IMR-90 (cell line): Measurements from ENCODE around the gene ABCG4. TPM values are rescaled to one million over a fixed set of nuclear protein-coding genes. Genes with fewer than 3 reads are reported as not detected.

Source experiments
- ATAC-seq: fragments of 200-7000 bp; cut with Tn5 transposase; 2 replicates; pipeline ENCODE4 v1.9.1; 2020; ENCODE audit warnings: low read depth, mild to moderate bottlenecking, moderate library complexity
- BruUV-seq: library from RNA; stranded (reverse); fragments of 400-500 nt; replicated peaks from 2 replicates; lab custom pipeline; 2021; lab: Mats Ljungman, UMichigan
- CTCF ChIA-PET: fragments of 300-600 bp; formaldehyde crosslinking; extraction: SDS; loops from one replicate; lab custom pipeline; 2021; ENCODE audit warnings: antibody characterized with exemption; lab: Yijun Ruan, JAX
- POLR2A ChIA-PET: fragments of 300-600 bp; sonication (Branson Sonifier 250); formaldehyde crosslinking; loops from one replicate; lab custom pipeline; 2022; ENCODE audit warnings: antibody characterized with exemption; ENCODE audit not compliant: unreplicated experiment; lab: Charles Lee
- DNase-seq: peaks from one replicate; pipeline ENCODE4 v3.0.0; 2013
- H2AFZ ChIP-seq: replicated peaks from 2 replicates; pipeline ENCODE3; 2013; ENCODE audit warnings: low read length, mild to moderate bottlenecking; ENCODE audit not compliant: poor library complexity
- H2AK5ac ChIP-seq: 2 replicates; pipeline ENCODE4 v1.6.1; 2013; ENCODE audit warnings: low read depth, low read length, inconsistent platforms
- H2AK9ac ChIP-seq: replicated peaks from 2 replicates; pipeline ENCODE3; 2013; ENCODE audit warnings: mild to moderate bottlenecking, low read depth, low read length, moderate library complexity; ENCODE audit not compliant: poor library complexity
- H2BK120ac ChIP-seq: 2 replicates; pipeline ENCODE4 v1.6.1; 2013; ENCODE audit warnings: low read depth, low read length, inconsistent platforms
- H2BK15ac ChIP-seq: 3 replicates; pipeline ENCODE4 v1.6.1; 2013; ENCODE audit warnings: low read depth, low read length, inconsistent platforms
- H2BK20ac ChIP-seq: 2 replicates; pipeline ENCODE4 v1.6.1; 2013; ENCODE audit warnings: low read depth, mild to moderate bottlenecking, inconsistent platforms, low read length, moderate library complexity
- H2BK5ac ChIP-seq: 2 replicates; pipeline ENCODE4 v1.6.1; 2013; ENCODE audit warnings: mild to moderate bottlenecking, low read depth, low read length, inconsistent platforms; ENCODE audit not compliant: poor library complexity, severe bottlenecking
- H3K14ac ChIP-seq: replicated peaks from 2 replicates; pipeline ENCODE4 v1.6.1; 2013; ENCODE audit warnings: low read depth, low read length, inconsistent platforms
- H3K18ac ChIP-seq: 2 replicates; pipeline ENCODE4 v1.6.1; 2013; ENCODE audit warnings: low read depth, low read length, control low read depth
- H3K23ac ChIP-seq: 2 replicates; pipeline ENCODE4 v1.6.1; 2013; ENCODE audit warnings: low read depth, low read length, inconsistent platforms
- H3K27ac ChIP-seq: 2 replicates; pipeline ENCODE4 v1.5.1; 2013; ENCODE audit warnings: mild to moderate bottlenecking, control low read depth, low read length; ENCODE audit not compliant: insufficient read depth
- H3K27me3 ChIP-seq: 2 replicates; pipeline ENCODE4 v1.6.1; 2013; ENCODE audit warnings: low read length; ENCODE audit not compliant: control insufficient read depth, insufficient read depth
- H3K36me3 ChIP-seq: 2 replicates; pipeline ENCODE4 v1.6.1; 2013; ENCODE audit warnings: low read length, mixed read lengths; ENCODE audit not compliant: control insufficient read depth, insufficient read depth
- H3K4ac ChIP-seq: 2 replicates; pipeline ENCODE4 v1.6.1; 2013; ENCODE audit warnings: low read depth, low read length, inconsistent platforms
- H3K4me1 ChIP-seq: 2 replicates; pipeline ENCODE4 v1.6.1; 2013; ENCODE audit warnings: low read length, mixed read lengths; ENCODE audit not compliant: control insufficient read depth, insufficient read depth
- H3K4me2 ChIP-seq: 2 replicates; pipeline ENCODE4 v1.6.1; 2013; ENCODE audit warnings: low read depth, mild to moderate bottlenecking, control low read depth, low read length, moderate library complexity
- H3K4me3 ChIP-seq: 2 replicates; pipeline ENCODE4 v1.5.1; 2013; ENCODE audit warnings: low read depth, mild to moderate bottlenecking, control low read depth, low read length, moderate library complexity; ENCODE audit not compliant: insufficient read depth
- H3K56ac ChIP-seq: 2 replicates; pipeline ENCODE4 v1.6.1; 2013; ENCODE audit warnings: low read length, inconsistent platforms; ENCODE audit not compliant: insufficient read depth; ENCODE audit errors: extremely low read depth
- H3K79me1 ChIP-seq, 2 experiments: 2 replicates each; pipeline ENCODE4 v1.6.1; 2013; ENCODE audit warnings: low read length in 2 of 2, inconsistent platforms in 1 of 2, low read depth in 1 of 2
- H3K9ac ChIP-seq: 2 replicates; pipeline ENCODE4 v1.6.1; 2013; ENCODE audit warnings: low read depth, low read length, control low read depth
- H3K9me1 ChIP-seq: 2 replicates; pipeline ENCODE4 v1.6.1; 2013; ENCODE audit warnings: low read length, inconsistent platforms; ENCODE audit not compliant: insufficient read depth
- H3K9me3 ChIP-seq: 2 replicates; pipeline ENCODE4 v1.6.1; 2013; ENCODE audit warnings: low read length; ENCODE audit not compliant: control insufficient read depth, insufficient read depth
- H4K20me1 ChIP-seq: 2 replicates; pipeline ENCODE4 v1.6.1; 2013; ENCODE audit warnings: low read length, inconsistent platforms; ENCODE audit not compliant: insufficient read depth
- H4K5ac ChIP-seq: 2 replicates; pipeline ENCODE4 v1.6.1; 2013; ENCODE audit warnings: mild to moderate bottlenecking, low read depth, low read length, control low read depth
- H4K8ac ChIP-seq, 2 experiments: 2 replicates each; pipeline ENCODE4 v1.6.1; 2013; ENCODE audit warnings: low read depth in 2 of 2, low read length in 2 of 2, control low read depth in 1 of 2, inconsistent platforms in 1 of 2
- H4K91ac ChIP-seq: 2 replicates; pipeline ENCODE4 v1.6.1; 2013; ENCODE audit warnings: low read depth, low read length, inconsistent platforms; ENCODE audit not compliant: insufficient read depth
- BHLHE40 ChIP-seq: fragments of 150-350 bp; IDR thresholded peaks from 2 replicates; pipeline ENCODE4 v1.6.1; 2016; ENCODE audit warnings: mild to moderate bottlenecking, low read depth, low read length
- CEBPB ChIP-seq: IDR thresholded peaks from 2 replicates; pipeline ENCODE4 v1.6.1; 2012; ENCODE audit warnings: low read depth, low read length, improper control_type of control experiment
- CHD1 ChIP-seq: IDR thresholded peaks from 2 replicates; pipeline ENCODE4 v1.6.1; 2012; ENCODE audit warnings: low read depth, low read length, improper control_type of control experiment
- FOS ChIP-seq: fragments of 150-350 bp; IDR thresholded peaks from 2 replicates; pipeline ENCODE4 v1.6.1; 2016; ENCODE audit warnings: low read depth, low read length
- MAFK ChIP-seq: IDR thresholded peaks from 2 replicates; pipeline ENCODE4 v1.6.1; 2012; ENCODE audit warnings: low read depth, low read length, improper control_type of control experiment
- MAZ ChIP-seq: IDR thresholded peaks from 2 replicates; pipeline ENCODE4 v1.6.1; 2012; ENCODE audit warnings: low read depth, mild to moderate bottlenecking, low read length, improper control_type of control experiment, moderate library complexity, borderline replicate concordance
- MXI1 ChIP-seq: IDR thresholded peaks from 2 replicates; pipeline ENCODE4 v1.6.1; 2012; ENCODE audit warnings: low read depth, mild to moderate bottlenecking, low read length, moderate library complexity, borderline replicate concordance
- NFE2L2 ChIP-seq: fragments of 150-350 bp; IDR thresholded peaks from 2 replicates; pipeline ENCODE4 v1.6.1; 2016; ENCODE audit warnings: low read depth, mild to moderate bottlenecking, low read length
- POLR2A ChIP-seq: IDR thresholded peaks from 2 replicates; pipeline ENCODE4 v1.6.1; 2012; ENCODE audit warnings: mild to moderate bottlenecking, low read depth, low read length
- RAD21 ChIP-seq: IDR thresholded peaks from 2 replicates; pipeline ENCODE4 v1.6.1; 2012; ENCODE audit warnings: low read length, improper control_type of control experiment
- RCOR1 ChIP-seq: IDR thresholded peaks from 2 replicates; pipeline ENCODE4 v1.6.1; 2012; ENCODE audit warnings: mild to moderate bottlenecking, low read length, improper control_type of control experiment; ENCODE audit not compliant: insufficient replicate concordance
- RFX5 ChIP-seq: IDR thresholded peaks from 2 replicates; pipeline ENCODE4 v1.8.0; 2012; ENCODE audit warnings: low read depth, mild to moderate bottlenecking, low read length, moderate library complexity
- SMC3 ChIP-seq: fragments of 150-350 bp; IDR thresholded peaks from 2 replicates; pipeline ENCODE4 v1.6.1; 2016; ENCODE audit warnings: low read depth, mild to moderate bottlenecking, antibody characterized with exemption, low read length, moderate library complexity
- WGBS, 2 experiments: methylation state at CpG; one replicate each; pipeline versions ENCODE4 v1.1.5 to v1.1.7; 2013; ENCODE audit warnings: missing lambda C conversion rate in 2 of 2; ENCODE audit not compliant: insufficient read length in 1 of 2; ENCODE audit errors: extremely low coverage in 2 of 2; 5-methylcytosine and 5-hydroxymethylcytosine counted together
- dilution Hi-C: fragments of 300-500 bp; cut with HindIII; formaldehyde crosslinking; loops from one replicate; pipeline ENCODE4 v1.14.3; 2018; ENCODE audit warnings: low sequenced_read_pairs; ENCODE audit not compliant: unreplicated experiment
- in situ Hi-C: fragments of 300-500 bp; cut with MboI; formaldehyde crosslinking; loops from 3 replicates; pipeline ENCODE4 v1.14.3; 2019; ENCODE audit warnings: low sequenced_read_pairs, inconsistent platforms, mixed read lengths
- intact Hi-C: fragments of 100-400 bp; cut with micrococcal nuclease; formaldehyde crosslinking; loops from 2 replicates; pipeline ENCODE4 v1.10.0; 2022
- polyA plus RNA-seq, 3 experiments: library from polyadenylated mRNA; depleted of rRNA; stranded (reverse); fragments of >200 nt; gene quantifications; 2 replicates each; pipeline ENCODE4 v1.2.3, GENCODE V29; 2012; ENCODE audit warnings: low replicate concordance in 1 of 3
- total RNA-seq: library from RNA; depleted of rRNA; stranded (reverse); fragments of >200 nt; gene quantifications from 2 replicates; pipeline ENCODE4 v1.2.3, GENCODE V29; 2012
- TF ChIP-seq, protein P1 (sequence below): fragments of 150-350 bp; IDR thresholded peaks from 2 replicates; pipeline ENCODE4 v1.6.1; 2017; ENCODE audit warnings: mild to moderate bottlenecking, antibody characterized with exemption, low read length, low read depth
- TF ChIP-seq, protein P2 (sequence below): fragments of 150-350 bp; IDR thresholded peaks from 2 replicates; pipeline ENCODE4 v1.6.1; 2016; ENCODE audit warnings: low read depth, mild to moderate bottlenecking, low read length, moderate library complexity, borderline replicate concordance
- TF ChIP-seq, protein P3 (sequence below): conservative IDR thresholded peaks from 2 replicates; pipeline ENCODE4 v1.5.1; 2012; ENCODE audit warnings: mild to moderate bottlenecking, low read depth, low read length, improper control_type of control experiment

Gene ABCG4
- total and polyA plus RNA-seq, 2 of the 4 experiments (the other 2 are of a cell fraction), result under 0.01 to 0.26 TPM

- 100% methylated on average over 3 of the region's 9 CpGs; no CpG with 5 or more reads in 1 of the 2 experiments for WGBS, 2 experiments
- no TSS peak for BruUV-seq
These were observed 55.2 kb downstream of the ABCG4 start for GRCh38 chr11:119204066-119204465.

More at GRCh38 chr11:119204066-119204465, 55.2 kb downstream of the ABCG4 start:
- no peak overlapping the region for H3K56ac ChIP-seq
- no peaks in the 10 kb centered on the region for H3K36me3 ChIP-seq
- DNase-seq, result no peak
- H2BK20ac ChIP-seq, result no peak overlapping the region
- ATAC-seq, result no peak
- CTCF ChIA-PET, result no interaction called here
- 0 out of 2 replicates have a peak, but pooled peaks cover 5% of the 10 kb centered on the region for H3K9me1 ChIP-seq
- H2AFZ ChIP-seq, result no peak overlapping the region
- no peaks in the 10 kb centered on the region for H3K9me3 ChIP-seq
- H2AK9ac ChIP-seq, result no peak overlapping the region
- peaks cover 13% of the 10 kb centered on the region for H4K20me1 ChIP-seq
- H3K18ac ChIP-seq, result no peak overlapping the region
- no peaks in the 10 kb centered on the region for H3K27me3 ChIP-seq
- H3K9ac ChIP-seq, result no peak overlapping the region
- no peak overlapping the region for H4K91ac ChIP-seq
- in situ Hi-C loops (no loop called here), intact Hi-C loops (loop anchor here (2.0 kb wide), 1 partner anchor 119 kb away; no protein-coding TSS in a partner anchor), dilution Hi-C loops (no loop called here)
- H3K14ac ChIP-seq, result no peak overlapping the region
- no peaks in the 10 kb centered on the region for H3K4me1 ChIP-seq
- no peak overlapping the region for H3K4ac ChIP-seq
- H3K4me3 ChIP-seq, result no peak overlapping the region
- H3K79me1 ChIP-seq, result peaks cover 0 to 11% of the 10 kb centered on the region in 2 experiments; a peak in 2 of 4 replicates
- H3K4me2 ChIP-seq, result no peak overlapping the region
- H2BK15ac ChIP-seq, result no peak overlapping the region
- no peak overlapping the region for H4K8ac ChIP-seq
- no peak overlapping the region for H2BK120ac ChIP-seq
- no peak overlapping the region for H2AK5ac ChIP-seq
- POLR2A ChIA-PET, result no interaction called here
- no peak overlapping the region for H4K5ac ChIP-seq
- no peak overlapping the region for H2BK5ac ChIP-seq
- H3K23ac ChIP-seq, result no peak overlapping the region
- TF ChIP-seq FOS (no peak), MAFK (no peak), CHD1 (no peak), MAZ (no peak), SMC3 (no peak), CEBPB (no peak), RFX5 (no peak), RCOR1 (no peak), RAD21 (no peak), NFE2L2 (no peak), POLR2A (no peak), MXI1 (no peak), BHLHE40 (no peak)
- TF ChIP-seq, protein P1, sequence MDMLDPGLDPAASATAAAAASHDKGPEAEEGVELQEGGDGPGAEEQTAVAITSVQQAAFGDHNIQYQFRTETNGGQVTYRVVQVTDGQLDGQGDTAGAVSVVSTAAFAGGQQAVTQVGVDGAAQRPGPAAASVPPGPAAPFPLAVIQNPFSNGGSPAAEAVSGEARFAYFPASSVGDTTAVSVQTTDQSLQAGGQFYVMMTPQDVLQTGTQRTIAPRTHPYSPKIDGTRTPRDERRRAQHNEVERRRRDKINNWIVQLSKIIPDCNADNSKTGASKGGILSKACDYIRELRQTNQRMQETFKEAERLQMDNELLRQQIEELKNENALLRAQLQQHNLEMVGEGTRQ, result no peak
- TF ChIP-seq, protein P2, sequence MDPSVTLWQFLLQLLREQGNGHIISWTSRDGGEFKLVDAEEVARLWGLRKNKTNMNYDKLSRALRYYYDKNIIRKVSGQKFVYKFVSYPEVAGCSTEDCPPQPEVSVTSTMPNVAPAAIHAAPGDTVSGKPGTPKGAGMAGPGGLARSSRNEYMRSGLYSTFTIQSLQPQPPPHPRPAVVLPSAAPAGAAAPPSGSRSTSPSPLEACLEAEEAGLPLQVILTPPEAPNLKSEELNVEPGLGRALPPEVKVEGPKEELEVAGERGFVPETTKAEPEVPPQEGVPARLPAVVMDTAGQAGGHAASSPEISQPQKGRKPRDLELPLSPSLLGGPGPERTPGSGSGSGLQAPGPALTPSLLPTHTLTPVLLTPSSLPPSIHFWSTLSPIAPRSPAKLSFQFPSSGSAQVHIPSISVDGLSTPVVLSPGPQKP, result no peak
- TF ChIP-seq, protein P3, sequence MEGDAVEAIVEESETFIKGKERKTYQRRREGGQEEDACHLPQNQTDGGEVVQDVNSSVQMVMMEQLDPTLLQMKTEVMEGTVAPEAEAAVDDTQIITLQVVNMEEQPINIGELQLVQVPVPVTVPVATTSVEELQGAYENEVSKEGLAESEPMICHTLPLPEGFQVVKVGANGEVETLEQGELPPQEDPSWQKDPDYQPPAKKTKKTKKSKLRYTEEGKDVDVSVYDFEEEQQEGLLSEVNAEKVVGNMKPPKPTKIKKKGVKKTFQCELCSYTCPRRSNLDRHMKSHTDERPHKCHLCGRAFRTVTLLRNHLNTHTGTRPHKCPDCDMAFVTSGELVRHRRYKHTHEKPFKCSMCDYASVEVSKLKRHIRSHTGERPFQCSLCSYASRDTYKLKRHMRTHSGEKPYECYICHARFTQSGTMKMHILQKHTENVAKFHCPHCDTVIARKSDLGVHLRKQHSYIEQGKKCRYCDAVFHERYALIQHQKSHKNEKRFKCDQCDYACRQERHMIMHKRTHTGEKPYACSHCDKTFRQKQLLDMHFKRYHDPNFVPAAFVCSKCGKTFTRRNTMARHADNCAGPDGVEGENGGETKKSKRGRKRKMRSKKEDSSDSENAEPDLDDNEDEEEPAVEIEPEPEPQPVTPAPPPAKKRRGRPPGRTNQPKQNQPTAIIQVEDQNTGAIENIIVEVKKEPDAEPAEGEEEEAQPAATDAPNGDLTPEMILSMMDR, result no peak
- no peak overlapping the region for H3K27ac ChIP-seq
